ENCODE data around the gene USB1.

USB1 gene

GRCh38 chr16:58042001-58042885 lies 41.0 kb downstream of the USB1 start:
- DNase-seq (ENCODE audit: extremely low read depth, low read depth): no peak
- TF ChIP-seq, protein P1, sequence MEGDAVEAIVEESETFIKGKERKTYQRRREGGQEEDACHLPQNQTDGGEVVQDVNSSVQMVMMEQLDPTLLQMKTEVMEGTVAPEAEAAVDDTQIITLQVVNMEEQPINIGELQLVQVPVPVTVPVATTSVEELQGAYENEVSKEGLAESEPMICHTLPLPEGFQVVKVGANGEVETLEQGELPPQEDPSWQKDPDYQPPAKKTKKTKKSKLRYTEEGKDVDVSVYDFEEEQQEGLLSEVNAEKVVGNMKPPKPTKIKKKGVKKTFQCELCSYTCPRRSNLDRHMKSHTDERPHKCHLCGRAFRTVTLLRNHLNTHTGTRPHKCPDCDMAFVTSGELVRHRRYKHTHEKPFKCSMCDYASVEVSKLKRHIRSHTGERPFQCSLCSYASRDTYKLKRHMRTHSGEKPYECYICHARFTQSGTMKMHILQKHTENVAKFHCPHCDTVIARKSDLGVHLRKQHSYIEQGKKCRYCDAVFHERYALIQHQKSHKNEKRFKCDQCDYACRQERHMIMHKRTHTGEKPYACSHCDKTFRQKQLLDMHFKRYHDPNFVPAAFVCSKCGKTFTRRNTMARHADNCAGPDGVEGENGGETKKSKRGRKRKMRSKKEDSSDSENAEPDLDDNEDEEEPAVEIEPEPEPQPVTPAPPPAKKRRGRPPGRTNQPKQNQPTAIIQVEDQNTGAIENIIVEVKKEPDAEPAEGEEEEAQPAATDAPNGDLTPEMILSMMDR (IDR thresholded peaks at IDR 0.05; ENCODE audit: low read depth, low read length): no peak

GRCh38 chr16:58042886-58043515 lies 41.8 kb downstream of the USB1 start:
- TF ChIP-seq, protein P1 (IDR thresholded peaks at IDR 0.05; ENCODE audit: low read depth, low read length): no peak

GRCh38 chr16:58043571-58044155 lies 42.5 kb downstream of the USB1 start:
- TF ChIP-seq, protein P1 (IDR thresholded peaks at IDR 0.05; ENCODE audit: low read depth, low read length): no peak

More at GRCh38 chr16:58042886-58043515, 41.8 kb downstream of the USB1 start:
- no peak for DNase-seq (ENCODE audit: extremely low read depth, low read depth)

GRCh38 chr16:58044266-58045019 lies 43.2 kb downstream of the USB1 start:
- TF ChIP-seq, protein P1 (IDR thresholded peaks at IDR 0.05; ENCODE audit: low read depth, low read length): no peak
- no peak for DNase-seq (ENCODE audit: extremely low read depth, low read depth)

More at GRCh38 chr16:58043571-58044155, 42.5 kb downstream of the USB1 start:
- no peak for DNase-seq (ENCODE audit: extremely low read depth, low read depth)

DNA sequence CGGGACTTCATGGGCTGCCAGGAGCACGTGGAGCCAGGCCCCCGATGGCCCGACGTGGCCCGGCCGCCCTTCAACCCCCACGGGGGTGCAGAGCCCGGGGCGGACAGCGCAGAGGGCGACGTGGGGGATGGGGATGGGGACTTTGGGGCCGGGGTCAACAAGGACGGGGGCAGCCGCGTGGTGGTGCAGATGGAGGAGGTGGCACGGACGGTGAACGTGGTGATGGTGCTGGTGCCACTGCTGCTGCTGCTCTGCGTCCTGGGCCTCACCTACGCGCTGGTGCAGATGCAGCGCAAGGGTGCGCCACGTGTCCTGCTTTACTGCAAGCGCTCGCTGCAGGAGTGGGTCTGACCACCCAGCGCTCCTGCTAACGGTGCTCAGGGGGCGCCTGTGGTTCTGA lies 43.9 kb downstream of the USB1 start:
- TF ChIP-seq, protein P1 (IDR thresholded peaks at IDR 0.05; ENCODE audit: low read depth, low read length): no peak
- no peak for DNase-seq (ENCODE audit: extremely low read depth, low read depth)

GRCh38 chr16:58046054-58046881 lies 45.1 kb downstream of the USB1 start:
- TF ChIP-seq, protein P1 (IDR thresholded peaks at IDR 0.05; ENCODE audit: low read depth, low read length): no peak
- no peak for DNase-seq (ENCODE audit: extremely low read depth, low read depth)
